GM21825 (cell line): ENCODE data around the gene BPGM.

Experiments used
- ATAC-seq: cut with Tn5 transposase; IDR thresholded peaks from one replicate; pipeline ENCODE4 v1.9.1; 2021; ENCODE audit warnings: mild to moderate bottlenecking, moderate library complexity; ENCODE audit not compliant: unreplicated experiment

BPGM gene

GRCh38 chr7:134694767-134695166 is 48.1 kb downstream of the BPGM start:
- no peak for ATAC-seq

GRCh38 chr7:134695321-134695860 is 48.7 kb downstream of the BPGM start:
- no peak for ATAC-seq

GRCh38 chr7:134696261-134696660 is 49.6 kb downstream of the BPGM start:
- no peak for ATAC-seq

GRCh38 chr7:134697205-134697886 is 50.7 kb downstream of the BPGM start:
- ATAC-seq, result no peak

GRCh38 chr7:134698481-134698880 is 51.8 kb downstream of the BPGM start:
- no peak for ATAC-seq

GRCh38 chr7:134699021-134699818 is 52.6 kb downstream of the BPGM start:
- ATAC-seq, result no peak

- no peak for ATAC-seq
These were observed 53.2 kb downstream of the BPGM start for GRCh38 chr7:134699899-134700298.

GRCh38 chr7:134701272-134701671 is 54.6 kb downstream of the BPGM start:
- ATAC-seq, result no peak

GRCh38 chr7:134702366-134703240 is 56.0 kb downstream of the BPGM start:
- ATAC-seq, result no peak

- ATAC-seq, result no peak
These were observed 56.6 kb downstream of the BPGM start for GRCh38 chr7:134703241-134703594.

- ATAC-seq, result no peak
These were observed 57.1 kb downstream of the BPGM start for GRCh38 chr7:134703782-134704181.

GRCh38 chr7:134704827-134705226 is 58.2 kb downstream of the BPGM start:
- ATAC-seq, result no peak

- ATAC-seq, result no peak
These were observed 59.1 kb downstream of the BPGM start for GRCh38 chr7:134705716-134706115.

- no peak for ATAC-seq
These were observed 59.8 kb downstream of the BPGM start for GRCh38 chr7:134706468-134706867.

- ATAC-seq, result no peak
These were observed 61.2 kb downstream of the BPGM start for GRCh38 chr7:134707663-134708378.

GRCh38 chr7:134708692-134709091 is 62.0 kb downstream of the BPGM start:
- no peak for ATAC-seq

- no peak for ATAC-seq
These were observed 62.5 kb downstream of the BPGM start for GRCh38 chr7:134709197-134709596.

- ATAC-seq, result no peak
These were observed 63.8 kb downstream of the BPGM start for GRCh38 chr7:134710511-134710853.

- no peak for ATAC-seq
These were observed 64.4 kb downstream of the BPGM start for GRCh38 chr7:134710854-134711624.

GRCh38 chr7:134712196-134712595 is 65.5 kb downstream of the BPGM start:
- ATAC-seq, result no peak
